ENCODE data around the gene COL27A1. TPM values are rescaled to one million over a fixed set of nuclear protein-coding genes. Genes with fewer than 3 reads are reported as not detected.

The COL27A1 gene
- total and polyA plus RNA-seq, 2 donors (not counting 1 experiment from before 2014, with no cell fraction given) = 0.16 to 0.27 TPM

- ChIA-PET POLR2A (no interaction called here), CTCF (no interaction called here)
- Histone ChIP-seq H3K9me3 (ENCODE audit: control extremely low read depth in 1 of 3, control insufficient read depth in 2 of 3, insufficient read depth in 1 of 3, low read length in 2 of 3) (no peaks in the 10 kb centered on the region), H3K36me3 (replicated peaks in 1 of 2; ENCODE audit: control extremely low read depth in 1 of 2, control insufficient read depth in 1 of 2, extremely low read depth in 1 of 2, insufficient read depth in 2 of 2, low read length in 1 of 2) (no peaks in the 10 kb centered on the region), H3K4me1 (ENCODE audit: control insufficient read depth in 2 of 2, insufficient read depth in 2 of 2, low read length in 2 of 2) (no peaks in the 10 kb centered on the region), H4K20me1 (ENCODE audit: control insufficient read depth, insufficient read depth, low read length, poor library complexity, severe bottlenecking) (no peaks in the 10 kb centered on the region), H3K9ac (ENCODE audit: low read length) (no peak overlapping the region), H3K27me3 (replicated peaks in 1 of 4; ENCODE audit: control extremely low read depth in 1 of 4, control insufficient read depth in 3 of 4, insufficient read depth in 4 of 4, low read length in 3 of 4) (no peaks in the 10 kb centered on the region), H3K27ac (ENCODE audit: low read length in 2 of 2) (no peak overlapping the region), H2AFZ (ENCODE audit: insufficient read depth, low read depth, low read length, poor library complexity, severe bottlenecking) (no peak overlapping the region), H3K79me2 (ENCODE audit: control insufficient read depth, insufficient read depth, low read length) (no peaks in the 10 kb centered on the region), H3K4me3 (ENCODE audit: control extremely low read depth in 1 of 5, extremely low read depth in 1 of 5, insufficient read depth in 1 of 5, low read depth in 2 of 5, low read length in 4 of 5) (no peak overlapping the region), H3K4me2 (replicated peaks; ENCODE audit: low read depth, low read length, poor library complexity, severe bottlenecking) (no peak overlapping the region)
- H3K4me1 Mint-ChIP-seq = no peaks in the 10 kb centered on the region
- no peak overlapping the region for H3K4me3 Mint-ChIP-seq
- no peaks in the 10 kb centered on the region for H3K9me3 Mint-ChIP-seq (ENCODE audit: insufficient read depth)
- intact Hi-C loops (cut with micrococcal nuclease) = no loop called here
- 91% methylated on average over 7 of the region's 9 CpGs for WGBS (ENCODE audit: insufficient coverage)
- no peaks in the 10 kb centered on the region for H3K27me3 Mint-ChIP-seq
- no peak for TF ChIP-seq CTCF (IDR thresholded peaks at IDR 0.05)
- TF ChIP-seq EZH2 (IDR thresholded peaks at IDR 0.05; ENCODE audit: borderline replicate concordance, insufficient read depth, low read depth, low read length, poor library complexity, severe bottlenecking) = no peak
- DNase-seq (no peak), ATAC-seq (ENCODE audit: low read depth) (no peak)
- no peak overlapping the region for H3K27ac Mint-ChIP-seq
Measured at GRCh38 chr9:114207034-114207810, 51.9 kb downstream of the COL27A1 start.

GRCh38 chr9:114207845-114208244 is 52.5 kb downstream of the COL27A1 start:
- H3K27ac Mint-ChIP-seq = no peak overlapping the region
- intact Hi-C loops (cut with micrococcal nuclease) = no loop called here
- no peaks in the 10 kb centered on the region for H3K36me3 ChIP-seq (replicated peaks in 1 of 2; ENCODE audit: control extremely low read depth in 1 of 2, control insufficient read depth in 1 of 2, extremely low read depth in 1 of 2, insufficient read depth in 2 of 2, low read length in 1 of 2)
- no peak overlapping the region for H3K4me2 ChIP-seq (replicated peaks; ENCODE audit: low read depth, low read length, poor library complexity, severe bottlenecking)
- whole genome bisulfite sequencing (ENCODE audit: insufficient coverage) = 98% methylated on average over 6 of the region's 6 CpGs
- no peaks in the 10 kb centered on the region for H4K20me1 ChIP-seq (ENCODE audit: control insufficient read depth, insufficient read depth, low read length, poor library complexity, severe bottlenecking)
- ChIA-PET POLR2A (no interaction called here), CTCF (no interaction called here)
- H3K27me3 Mint-ChIP-seq = no peaks in the 10 kb centered on the region
- no peak for TF ChIP-seq CTCF (IDR thresholded peaks at IDR 0.05)
- no peak for TF ChIP-seq EZH2 (IDR thresholded peaks at IDR 0.05; ENCODE audit: borderline replicate concordance, insufficient read depth, low read depth, low read length, poor library complexity, severe bottlenecking)
- no peak overlapping the region for H3K4me3 Mint-ChIP-seq
- H2AFZ ChIP-seq (ENCODE audit: insufficient read depth, low read depth, low read length, poor library complexity, severe bottlenecking) = no peak overlapping the region
- H3K79me2 ChIP-seq (ENCODE audit: control insufficient read depth, insufficient read depth, low read length) = no peaks in the 10 kb centered on the region
- H3K4me3 ChIP-seq (ENCODE audit: control extremely low read depth in 1 of 5, extremely low read depth in 1 of 5, insufficient read depth in 1 of 5, low read depth in 2 of 5, low read length in 4 of 5) = no peak overlapping the region
- H3K27me3 ChIP-seq (replicated peaks in 1 of 4; ENCODE audit: control extremely low read depth in 1 of 4, control insufficient read depth in 3 of 4, insufficient read depth in 4 of 4, low read length in 3 of 4) = no peaks in the 10 kb centered on the region
- H3K4me1 Mint-ChIP-seq = no peaks in the 10 kb centered on the region
- ATAC-seq (ENCODE audit: low read depth) (no peak), DNase-seq (no peak)
- H3K27ac ChIP-seq (ENCODE audit: low read length in 2 of 2) = no peak overlapping the region
- no peaks in the 10 kb centered on the region for H3K9me3 Mint-ChIP-seq (ENCODE audit: insufficient read depth)
- no peaks in the 10 kb centered on the region for H3K4me1 ChIP-seq (ENCODE audit: control insufficient read depth in 2 of 2, insufficient read depth in 2 of 2, low read length in 2 of 2)
- H3K9me3 ChIP-seq (ENCODE audit: control extremely low read depth in 1 of 3, control insufficient read depth in 2 of 3, insufficient read depth in 1 of 3, low read length in 2 of 3) = no peaks in the 10 kb centered on the region
- no peak overlapping the region for H3K9ac ChIP-seq (ENCODE audit: low read length)
